CD4-positive, alpha-beta T cell treated with Interleukin-4 for 4 hours (primary cell): ENCODE measurements around the gene TPST2.
A peak's percentile ranks its signal among the peaks of the same experiment; 100 is the strongest.

Experiments
- DNase-seq: peaks from one replicate; pipeline ENCODE4 v3.0.0-alpha.2; 2020

Gene TPST2

DNA sequence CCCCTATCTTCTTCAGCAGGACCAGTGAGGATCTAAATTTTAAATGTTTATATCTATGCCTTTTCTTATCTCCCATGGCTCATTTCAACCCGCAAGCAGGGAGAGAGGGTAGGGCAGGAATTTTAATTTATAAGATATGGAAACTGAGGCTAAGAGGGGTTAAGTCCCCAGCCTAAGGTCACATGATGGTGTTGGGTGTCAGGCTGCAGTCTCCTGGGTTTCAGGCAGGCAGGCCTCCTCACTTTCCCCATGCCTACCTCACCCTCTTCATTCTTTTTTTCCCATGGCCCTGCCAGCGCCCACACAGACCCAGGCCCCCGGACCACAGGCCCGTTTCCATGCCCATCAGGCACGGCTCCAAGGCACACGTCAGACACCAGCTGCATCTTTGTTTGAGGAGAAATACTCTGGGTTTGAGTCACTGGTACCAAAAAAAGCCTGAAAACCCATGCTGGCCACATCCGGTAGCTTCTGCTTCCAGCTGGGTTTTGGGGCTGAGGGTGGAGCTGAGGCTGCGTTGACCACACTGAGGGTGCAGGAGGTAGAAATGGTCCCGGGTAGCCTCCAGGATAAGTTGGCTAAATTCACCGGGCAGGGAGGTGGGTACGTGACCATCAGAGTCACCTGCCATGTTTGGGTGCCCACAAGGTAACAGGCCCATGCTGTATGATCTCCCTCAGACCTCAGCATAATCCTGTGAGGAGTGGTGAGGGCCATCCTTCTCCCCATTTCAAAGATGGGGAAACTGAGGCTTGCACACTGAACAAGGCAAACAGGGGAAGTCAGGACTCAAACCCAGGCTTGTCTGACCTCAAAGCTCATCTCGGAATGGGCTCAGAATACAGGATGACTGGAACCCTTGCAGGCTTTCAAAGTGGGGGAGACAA, 20.4 kb upstream of the TPST2 start:
- DNase-seq, result peak; percentile 48

DNA sequence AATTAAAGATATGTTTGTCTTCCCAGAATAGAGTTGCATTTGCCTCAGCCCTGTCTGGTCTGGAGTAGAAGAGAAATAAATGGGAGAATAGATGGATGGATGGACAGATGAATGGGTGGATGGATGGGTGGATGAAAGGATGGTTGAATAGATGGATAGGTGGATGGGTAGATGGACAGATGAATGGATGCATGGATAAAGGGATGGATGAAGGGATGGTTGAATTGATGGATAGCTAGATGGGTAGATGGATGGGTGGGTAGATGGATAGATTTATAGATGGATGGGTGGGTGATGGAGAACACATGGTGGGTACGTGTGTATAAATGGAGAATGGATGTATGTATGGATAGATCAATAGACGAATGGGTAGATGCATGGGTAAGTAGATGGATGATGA, 19.4 kb upstream of the TPST2 start:
- no peak for DNase-seq

DNA sequence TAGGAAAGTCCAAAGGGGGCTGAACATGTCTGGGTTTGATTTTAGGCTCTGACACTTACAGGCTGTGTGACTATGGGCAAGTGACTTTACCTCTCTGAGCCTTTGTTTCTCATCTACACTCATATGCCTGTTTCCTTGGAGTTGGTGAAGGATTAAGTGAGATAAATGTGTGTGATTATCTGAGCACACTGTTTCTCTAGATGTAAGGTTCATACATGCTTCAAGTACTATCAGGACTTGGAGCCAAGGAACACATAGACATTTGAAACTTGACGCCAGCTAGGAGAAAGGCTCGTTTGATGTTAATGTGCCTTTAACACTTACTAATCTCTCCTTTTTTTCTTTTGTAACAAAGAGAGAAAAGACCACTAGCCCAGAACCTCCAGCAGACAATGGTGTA, 18.2 kb upstream of the TPST2 start:
- no peak for DNase-seq

DNA sequence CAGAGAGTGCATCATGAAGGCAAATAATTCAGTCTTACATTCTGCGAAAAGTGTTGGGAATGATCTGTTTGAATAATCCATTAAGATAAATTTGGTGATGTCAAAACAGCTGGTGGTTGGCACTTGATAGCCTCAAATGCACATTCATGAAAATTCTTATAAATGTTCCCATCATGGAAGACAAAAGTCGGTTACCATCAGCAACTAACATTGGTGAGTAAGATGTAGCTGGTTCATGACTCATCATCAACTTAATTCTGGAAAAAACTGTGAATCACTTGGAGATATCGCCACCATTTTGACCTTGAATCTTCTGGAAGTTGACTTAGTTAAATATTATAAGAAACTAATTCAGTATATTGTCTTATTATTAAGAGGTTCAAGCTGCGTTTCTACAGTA, 16.7 kb upstream of the TPST2 start:
- DNase-seq, result no peak

DNA sequence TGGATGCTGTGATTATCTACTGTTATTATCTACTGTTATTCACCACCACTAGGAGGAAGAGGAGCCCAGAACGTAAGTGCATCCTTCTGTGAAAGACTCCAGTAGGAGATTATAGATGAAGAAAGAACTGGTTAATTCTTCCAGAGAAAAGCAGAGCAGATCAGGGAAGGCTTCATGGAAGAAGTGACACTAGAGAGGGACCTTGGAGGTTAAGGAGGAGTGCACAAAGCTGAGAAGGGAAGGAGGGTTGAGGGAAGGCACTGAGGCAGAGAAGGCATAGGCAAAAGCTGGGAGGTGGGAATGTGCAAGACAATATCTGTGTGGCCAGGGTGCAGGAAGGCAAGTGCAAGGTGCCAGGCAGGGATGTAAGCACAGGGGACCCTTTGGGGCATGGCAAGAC, 14.4 kb upstream of the TPST2 start:
- DNase-seq, result no peak

DNA sequence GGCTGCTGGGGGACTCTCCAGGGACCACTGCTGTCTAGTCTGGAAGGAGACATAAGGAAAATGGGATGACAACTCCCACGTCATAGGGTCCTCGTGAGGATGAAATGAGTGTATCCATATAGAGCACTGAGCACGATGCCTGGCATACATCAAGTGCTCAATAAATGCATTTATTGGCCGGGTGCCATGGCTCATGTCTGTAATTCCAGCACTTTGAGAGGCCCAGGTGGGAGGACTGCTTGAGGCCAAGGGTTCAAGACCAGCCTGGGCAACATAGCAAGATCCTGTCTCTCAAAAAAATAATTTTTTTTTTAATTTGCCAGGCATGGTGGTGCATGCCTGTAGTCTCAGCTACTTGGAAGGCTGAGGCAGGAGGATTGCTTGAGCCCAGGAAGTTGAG, 12.2 kb upstream of the TPST2 start:
- DNase-seq, result no peak

DNA sequence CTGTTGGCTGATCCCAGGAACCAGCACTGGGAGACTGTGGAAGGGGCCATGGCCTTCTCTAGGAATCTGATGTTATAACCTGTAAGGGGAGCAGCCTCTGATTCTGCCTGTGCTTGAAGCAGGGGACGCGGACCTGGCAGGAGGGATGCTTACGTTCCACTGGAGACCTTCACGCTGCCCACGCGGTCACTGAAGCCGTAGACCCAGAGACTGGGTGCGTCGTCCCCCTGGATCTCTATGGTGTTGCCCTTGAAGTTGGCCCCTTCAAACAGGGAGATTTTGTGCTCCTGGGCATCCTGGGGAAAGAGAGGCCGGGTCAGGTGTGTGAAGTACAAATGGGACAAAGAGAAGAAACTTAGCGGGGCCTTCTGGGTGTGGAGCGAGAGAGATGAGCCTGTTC, 11.8 kb upstream of the TPST2 start:
- DNase-seq, result no peak

DNA sequence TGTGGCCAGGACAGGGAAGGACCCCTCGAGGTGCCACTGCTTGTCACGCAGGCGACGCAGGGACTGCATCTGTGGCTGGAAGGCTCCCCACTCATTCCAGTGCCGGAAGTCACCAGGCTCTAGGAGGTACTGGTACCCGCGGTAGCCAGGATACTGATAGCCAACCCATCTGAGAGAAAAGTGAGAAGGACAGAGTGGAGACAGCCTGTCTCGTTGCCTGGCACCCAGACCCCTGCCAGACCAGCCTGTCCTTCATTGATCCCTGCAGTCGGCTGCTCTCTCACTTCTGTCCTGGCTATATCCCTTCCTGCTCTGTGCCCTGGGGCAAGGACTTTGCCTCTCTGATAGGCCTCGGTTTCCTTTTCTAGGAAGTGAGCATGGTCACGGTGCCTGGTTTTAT, 9.6 kb upstream of the TPST2 start:
- DNase-seq, result no peak

DNA sequence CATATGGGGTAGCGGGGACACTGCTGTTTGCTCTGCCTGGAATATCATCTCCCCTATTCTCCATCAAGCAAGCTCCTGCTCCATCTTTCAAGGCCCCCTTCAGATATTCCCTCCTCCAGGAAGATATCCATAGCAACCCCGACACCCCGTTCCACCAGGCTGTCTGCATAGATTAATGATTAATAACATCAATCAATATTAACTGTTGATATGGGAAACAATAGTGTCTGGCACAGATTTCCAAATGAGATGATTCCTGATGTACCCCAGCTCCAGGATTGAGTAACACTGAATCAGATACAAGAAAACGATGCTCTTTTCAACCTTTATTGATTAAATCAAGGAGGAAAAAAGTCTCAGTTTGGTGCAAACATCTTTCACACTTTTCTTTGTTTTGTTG, 7.5 kb upstream of the TPST2 start:
- no peak for DNase-seq

DNA sequence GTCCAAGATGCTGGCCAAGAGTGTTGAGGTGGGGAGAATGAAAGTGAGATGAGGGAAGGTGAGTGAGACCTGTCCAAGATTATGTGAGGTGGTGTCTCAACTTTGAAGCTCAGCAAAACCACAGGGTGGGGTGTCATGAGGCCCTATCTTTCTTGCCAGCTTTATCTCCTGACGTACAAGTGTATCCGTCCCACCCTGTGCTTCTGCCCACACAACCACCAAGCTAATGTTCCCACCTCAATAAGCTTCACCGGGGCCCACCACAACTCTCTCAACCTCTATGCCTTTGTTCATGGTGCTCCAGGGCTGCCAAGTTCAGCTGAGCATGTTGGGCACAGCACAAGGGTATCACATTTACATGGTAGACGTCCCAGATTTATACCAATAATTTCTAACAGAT, 7.1 kb upstream of the TPST2 start:
- peak; percentile 33 for DNase-seq

DNA sequence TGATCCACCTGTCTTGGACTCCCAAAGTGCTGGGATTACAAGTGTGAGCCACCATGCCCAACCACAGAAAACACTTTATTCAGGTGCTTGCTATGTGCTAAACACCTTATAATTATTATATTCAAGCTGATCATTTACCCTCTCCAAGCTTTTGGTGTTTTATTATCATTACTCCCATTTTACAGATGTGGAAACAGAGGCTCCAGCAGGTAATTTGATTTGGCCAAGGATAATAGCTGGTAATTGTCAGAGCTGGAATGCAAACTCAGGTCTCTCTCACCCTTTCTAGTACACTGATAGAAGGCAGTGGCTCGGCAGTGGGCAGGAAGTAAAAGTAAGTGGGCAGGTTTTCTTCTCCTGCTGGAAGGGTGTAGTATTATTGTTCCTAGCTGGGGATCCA, 3.8 kb upstream of the TPST2 start:
- DNase-seq, result no peak

DNA sequence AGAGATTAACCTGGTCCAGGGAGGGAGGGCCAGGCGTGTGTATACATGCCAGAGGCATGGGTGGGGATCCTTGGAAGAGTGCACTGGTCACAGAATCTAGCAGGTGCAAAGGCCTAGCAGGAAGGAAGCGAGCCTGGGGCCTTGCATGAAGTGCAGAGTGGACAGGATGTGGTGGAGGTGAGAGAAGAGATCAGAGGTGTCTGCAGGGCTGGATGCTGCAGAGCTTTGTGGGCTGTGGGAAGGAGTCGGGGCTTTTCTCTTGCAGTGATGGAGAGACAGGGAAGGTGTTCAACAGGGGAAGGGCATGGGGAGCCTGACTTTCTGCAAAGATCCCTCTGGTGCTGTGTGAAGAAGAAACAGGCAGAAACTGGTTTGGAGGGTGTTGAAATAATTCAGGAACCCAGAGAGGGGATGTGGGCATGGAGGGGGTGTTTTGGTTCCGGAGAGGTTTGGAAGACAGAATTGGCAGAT, 2.5 kb upstream of the TPST2 start:
- DNase-seq, result peak; percentile 51

DNA sequence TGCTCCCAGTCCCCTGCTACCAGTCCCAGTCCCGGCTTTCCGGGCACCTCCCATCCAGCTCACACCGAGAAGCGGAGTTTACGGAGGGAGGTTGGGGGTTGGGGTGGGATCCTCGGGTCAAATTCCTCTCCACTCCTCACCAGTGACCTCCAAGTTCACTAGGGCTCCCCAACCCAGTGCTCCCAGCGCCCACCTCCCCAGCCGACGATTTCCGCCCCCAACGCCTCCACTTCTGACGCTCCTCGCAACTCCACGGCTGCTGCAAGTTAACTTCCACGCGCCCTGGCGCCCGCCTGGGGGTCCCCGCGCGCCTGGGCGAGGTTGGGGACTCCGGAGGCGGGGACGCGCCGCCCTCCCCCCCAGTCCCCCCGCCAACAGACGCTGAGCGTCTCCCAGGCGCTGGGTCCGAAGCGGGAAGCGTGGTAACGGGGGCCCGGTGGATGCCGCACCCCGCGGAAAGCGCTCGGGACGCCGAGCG, 526 bp downstream of the TPST2 start:
- no peak for DNase-seq

DNA sequence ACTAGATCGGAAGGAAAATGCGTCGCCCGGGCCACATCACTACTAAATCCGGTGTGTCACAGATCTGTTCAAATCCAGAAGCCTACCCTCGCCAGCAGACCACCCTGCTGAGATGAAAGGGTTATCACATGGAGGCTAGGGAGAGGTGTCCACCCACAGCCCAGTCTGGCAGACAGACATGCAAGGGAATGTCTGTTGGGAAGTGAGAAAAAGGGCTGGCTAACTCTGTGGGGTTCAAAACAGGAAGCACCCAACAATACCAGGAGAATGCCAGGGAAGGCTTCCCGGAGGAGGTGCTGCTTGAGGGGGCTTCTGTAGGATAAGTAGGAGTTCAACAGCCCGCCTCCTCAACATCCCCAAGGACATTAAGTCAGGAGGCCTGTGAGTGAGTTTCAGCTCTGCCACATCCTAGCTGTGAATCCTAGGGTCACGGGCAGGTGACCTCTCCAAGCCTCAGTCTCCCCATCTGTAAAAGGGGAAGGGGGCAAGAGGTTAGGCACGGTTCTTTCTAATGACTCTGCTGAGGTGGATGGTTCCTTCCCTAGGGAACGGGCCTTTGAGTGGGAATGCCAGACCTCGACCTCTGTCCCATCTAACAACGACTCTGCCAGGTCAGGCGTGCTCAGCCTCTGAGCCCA, 1.1 kb downstream of the TPST2 start:
- no peak for DNase-seq

DNA sequence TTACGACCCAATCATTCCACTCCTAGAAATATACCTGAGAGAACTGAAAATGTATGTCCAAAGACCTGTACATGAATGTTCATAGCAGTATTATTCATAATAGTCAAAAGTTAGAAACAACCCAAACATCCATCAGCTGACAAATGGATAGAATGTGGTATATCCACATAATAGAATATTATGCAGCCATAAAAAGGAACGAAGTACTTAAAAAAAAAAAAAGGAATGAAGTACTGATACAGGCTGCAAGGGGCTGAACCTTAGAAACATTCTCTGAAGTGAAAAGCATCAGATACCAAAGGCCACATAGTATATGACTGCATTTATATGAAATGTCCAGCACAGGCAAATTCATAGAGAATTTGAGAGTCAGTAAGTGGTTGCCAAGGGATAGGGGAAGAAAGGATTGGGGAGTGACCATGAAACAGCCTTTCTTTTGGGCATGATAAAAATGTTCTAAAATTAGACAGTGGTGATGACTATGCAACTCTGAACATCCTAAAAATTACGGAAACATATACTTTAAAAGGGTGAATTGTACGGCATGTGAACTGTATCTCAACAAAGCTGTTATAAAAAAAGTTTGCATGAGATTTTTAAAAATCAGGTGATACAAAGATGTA, 1.8 kb downstream of the TPST2 start:
- DNase-seq, result no peak

DNA sequence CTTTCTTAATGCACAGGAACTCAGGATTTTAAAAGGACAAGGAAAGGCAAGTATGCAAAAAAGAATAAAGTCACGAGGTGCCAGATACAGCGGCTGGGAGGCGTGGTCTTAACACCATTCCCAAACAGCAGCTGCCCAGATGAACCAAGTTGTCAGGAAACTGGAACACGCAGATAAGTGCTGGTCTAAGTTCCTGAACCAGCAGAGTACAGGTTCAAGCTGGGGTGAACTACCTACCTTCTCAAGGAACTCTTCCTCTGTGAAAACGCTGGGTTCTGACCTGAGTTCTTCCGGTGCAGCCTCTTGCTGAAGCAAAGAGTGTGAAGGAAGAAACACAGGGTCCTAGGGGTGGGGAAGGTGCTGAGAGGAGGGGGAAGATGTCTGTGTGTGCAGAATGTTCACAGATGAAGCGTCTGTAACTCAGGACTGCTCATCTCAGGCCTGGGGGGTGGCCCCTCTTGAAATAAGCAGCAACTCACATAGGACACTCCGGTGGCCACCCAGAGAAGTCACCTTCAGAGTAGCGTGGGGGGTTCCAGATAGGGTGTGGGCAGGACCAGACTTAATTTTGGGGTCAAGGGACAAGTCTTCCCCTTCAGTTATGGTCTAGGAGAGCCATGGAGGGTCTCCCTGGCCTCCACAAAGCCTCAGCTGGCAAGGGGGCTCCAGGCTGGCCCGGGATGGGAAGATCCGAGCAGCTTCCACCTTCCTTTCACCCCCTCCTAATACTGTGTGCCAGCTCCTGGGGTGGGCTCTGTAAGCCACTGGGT, 3.2 kb downstream of the TPST2 start:
- DNase-seq, result peak; percentile 28

DNA sequence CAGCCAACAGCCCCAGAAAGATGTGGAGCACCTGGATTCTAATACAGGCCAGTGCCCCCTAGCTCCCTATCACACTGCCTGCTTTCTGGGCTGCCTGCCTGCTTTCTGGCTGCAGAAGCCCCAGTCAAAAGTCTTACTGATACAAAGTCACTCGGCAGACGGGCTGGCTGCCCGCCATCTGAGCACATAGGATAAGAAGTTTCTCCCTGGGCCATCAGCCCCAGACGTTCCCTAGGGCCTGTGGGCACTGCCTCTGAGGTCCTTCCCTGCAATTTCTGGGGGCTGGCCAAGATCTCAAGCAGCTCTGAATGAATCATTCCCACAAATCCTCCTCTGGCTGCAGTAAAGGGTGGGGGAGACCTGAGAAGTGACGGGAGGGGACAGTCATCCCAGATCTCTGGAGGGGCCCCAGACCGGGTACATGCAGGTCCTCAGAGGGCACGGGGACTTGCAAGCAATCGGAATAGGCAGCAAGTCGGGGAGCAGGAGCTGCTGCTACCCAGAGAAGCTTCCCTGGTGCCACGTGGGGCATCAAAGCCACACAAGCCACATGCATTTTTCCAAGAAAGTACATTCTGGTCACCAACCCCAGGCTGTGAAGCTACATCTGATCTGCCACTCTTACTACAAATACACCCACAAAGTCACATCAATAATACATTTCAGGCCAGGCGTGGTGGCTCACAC, 4.7 kb downstream of the TPST2 start:
- DNase-seq, result no peak

DNA sequence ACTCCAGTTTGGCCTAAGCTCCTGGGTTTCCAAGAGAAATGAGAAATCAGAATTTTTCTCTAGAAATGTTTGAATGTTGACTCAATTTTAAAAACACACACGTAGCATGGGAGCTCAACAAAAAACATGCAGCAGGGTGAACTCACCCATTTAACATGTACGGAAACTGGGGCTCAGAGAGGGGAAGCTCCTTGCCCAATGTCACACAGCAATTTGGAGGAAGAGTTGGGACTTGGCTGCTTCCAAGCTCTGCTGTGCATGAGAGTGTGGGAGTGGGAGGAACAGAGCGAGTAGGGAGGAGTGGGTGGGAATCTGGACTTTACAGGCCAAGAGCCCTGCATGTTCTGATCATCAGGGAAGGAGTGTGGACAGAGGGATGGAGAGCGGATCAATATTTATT, 5.9 kb downstream of the TPST2 start:
- no peak for DNase-seq

DNA sequence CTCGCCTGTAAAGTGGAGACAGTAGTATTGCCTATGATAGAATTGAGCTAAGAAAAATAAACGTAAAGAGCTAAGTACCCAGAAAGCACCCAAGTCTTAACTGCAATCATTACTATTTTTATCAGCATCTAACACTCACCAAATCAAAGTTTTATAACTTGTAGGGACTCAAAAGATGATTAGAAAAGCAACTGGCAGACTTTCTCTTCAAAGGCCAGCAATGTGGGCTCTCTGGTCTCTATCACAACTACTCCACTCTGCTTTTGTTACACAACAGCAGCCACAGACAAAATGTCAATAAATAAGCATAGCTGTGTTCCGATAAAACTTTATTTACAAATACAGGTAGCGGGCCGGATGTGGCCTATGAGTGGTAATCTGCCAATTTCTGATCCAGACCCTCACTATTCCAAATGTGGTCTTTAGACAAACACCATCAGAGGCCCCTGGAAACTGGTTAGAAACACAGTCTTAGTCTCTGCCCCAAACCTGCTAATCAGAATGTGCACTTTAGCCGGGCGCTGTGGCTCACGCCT, 8.2 kb downstream of the TPST2 start:
- no peak for DNase-seq

DNA sequence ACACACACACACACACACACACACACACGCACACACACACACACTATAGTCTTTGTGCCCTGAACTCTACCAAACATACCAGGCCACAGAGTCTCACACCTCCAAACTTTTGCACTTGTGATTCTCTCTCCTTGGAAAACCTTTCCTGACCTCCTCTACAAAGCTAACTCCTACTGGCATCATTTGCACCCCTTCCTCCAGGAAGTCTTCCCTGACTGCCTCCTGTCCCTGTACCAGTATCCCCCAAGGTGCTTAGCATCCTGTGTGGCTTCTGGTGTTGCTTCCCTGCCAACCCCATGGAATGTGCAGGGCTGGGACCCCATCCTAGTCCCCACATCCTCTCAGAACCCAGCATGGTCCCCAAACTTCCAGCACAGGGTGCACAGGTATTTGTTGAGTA, 8.9 kb downstream of the TPST2 start:
- DNase-seq, result no peak

DNA sequence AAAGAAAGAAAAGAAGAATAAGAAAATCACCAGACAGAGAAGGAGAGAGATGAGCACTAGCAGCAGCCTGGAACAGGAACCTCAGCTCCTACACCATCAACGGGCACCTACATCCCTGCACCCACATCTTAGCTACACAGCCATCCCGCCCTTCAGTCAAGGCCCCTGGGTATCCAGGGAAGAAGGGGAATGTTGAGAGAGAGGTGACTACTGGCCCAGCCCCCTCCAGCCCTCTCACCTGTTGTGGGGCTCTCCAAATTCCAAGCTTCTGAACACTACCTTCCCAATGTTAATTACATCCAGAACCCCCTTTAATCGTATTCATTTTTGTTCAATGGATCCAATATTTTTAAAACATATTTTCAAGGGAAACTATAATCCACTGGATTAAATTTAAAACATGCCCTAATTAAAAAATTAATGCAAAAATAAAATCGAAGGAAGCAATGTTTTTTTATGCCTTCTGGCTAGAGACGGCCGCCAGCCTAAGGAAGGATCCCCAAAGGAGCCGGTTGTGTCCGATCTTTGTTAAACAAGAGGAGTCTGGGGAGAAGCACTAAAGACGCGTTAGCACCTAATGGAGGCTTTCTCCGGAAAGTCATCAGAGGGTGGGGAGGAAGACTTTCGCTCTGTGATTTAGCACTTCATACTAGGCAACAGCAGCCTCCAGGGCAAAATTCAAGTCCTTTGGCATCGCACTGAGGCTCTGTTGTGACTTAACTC, 9.5 kb downstream of the TPST2 start:
- DNase-seq, result no peak
